SH-SY5Y (cell line): ENCODE results near the gene PLA2G2F.

Experiments used
- GATA2 ChIP-seq: IDR thresholded peaks from 2 replicates; pipeline ENCODE4 v1.6.1; 2011; ENCODE audit warnings: mild to moderate bottlenecking, low read depth, low read length
- GATA3 ChIP-seq: IDR thresholded peaks from 2 replicates; pipeline ENCODE4 v1.6.1; 2011; ENCODE audit warnings: low read depth, mild to moderate bottlenecking, low read length, moderate library complexity

DNA sequence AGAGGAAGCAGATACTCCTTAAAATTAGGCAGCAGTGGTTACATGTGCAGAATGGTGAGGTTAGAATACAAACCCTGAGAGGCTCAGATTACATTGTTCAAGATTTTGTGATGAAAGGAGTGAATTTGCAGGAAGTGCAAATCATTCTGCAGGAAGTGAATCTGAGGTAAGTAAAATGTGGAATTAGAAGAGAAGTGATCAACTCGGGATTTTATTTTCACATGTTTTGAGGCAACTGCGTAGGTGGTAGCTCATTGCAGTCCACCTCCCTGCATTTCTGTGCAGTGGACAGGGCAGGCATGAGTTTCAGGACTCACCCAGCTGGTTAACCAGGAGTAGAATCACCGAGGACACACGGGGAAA, 49.3 kb downstream of the PLA2G2F start:
- TF ChIP-seq GATA3 (no peak), GATA2 (no peak)
